NCI-H2196 (cell line): Measurements from ENCODE around the gene PAN3.
"Not testable (repeated sequence)": the region's sequence is repeated elsewhere in the genome, so short reads cannot be mapped to it uniquely, and the experiment has no call there.

Experiments
- DNase-seq: peaks from one replicate; lab custom pipeline; 2025; ENCODE audit not compliant: unreplicated experiment; lab: John Stamatoyannopoulos, UW

The PAN3 gene

GRCh38 chr13:28131646-28132045 lies 6.7 kb upstream of the PAN3 start:
- DNase-seq, result no peak

DNA sequence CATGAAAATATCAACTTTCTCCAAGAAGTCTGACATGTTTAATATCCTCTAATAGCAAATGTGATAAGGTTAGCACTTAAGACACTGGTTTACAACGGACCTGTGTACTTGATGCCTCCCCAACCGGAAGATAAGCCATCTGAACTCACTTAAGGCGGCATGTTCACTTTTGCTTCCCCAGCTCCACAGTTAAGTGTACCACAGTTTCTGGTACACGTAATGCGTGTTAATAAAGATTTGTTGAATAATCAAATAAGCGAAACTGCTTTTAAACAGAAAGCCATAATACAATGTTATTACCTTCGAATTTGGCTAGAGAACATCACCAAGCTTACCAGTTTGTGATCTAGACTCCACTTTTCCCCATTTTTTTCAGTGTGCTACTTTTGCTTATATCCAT lies 1.4 kb upstream of the PAN3 start:
- DNase-seq, result no peak

- no peak for DNase-seq
Measured at GRCh38 chr13:28137596-28137995, 749 bp upstream of the PAN3 start.

- peak; percentile 33 for DNase-seq
Measured at GRCh38 chr13:28138756-28139470, 568 bp downstream of the PAN3 start.

DNA sequence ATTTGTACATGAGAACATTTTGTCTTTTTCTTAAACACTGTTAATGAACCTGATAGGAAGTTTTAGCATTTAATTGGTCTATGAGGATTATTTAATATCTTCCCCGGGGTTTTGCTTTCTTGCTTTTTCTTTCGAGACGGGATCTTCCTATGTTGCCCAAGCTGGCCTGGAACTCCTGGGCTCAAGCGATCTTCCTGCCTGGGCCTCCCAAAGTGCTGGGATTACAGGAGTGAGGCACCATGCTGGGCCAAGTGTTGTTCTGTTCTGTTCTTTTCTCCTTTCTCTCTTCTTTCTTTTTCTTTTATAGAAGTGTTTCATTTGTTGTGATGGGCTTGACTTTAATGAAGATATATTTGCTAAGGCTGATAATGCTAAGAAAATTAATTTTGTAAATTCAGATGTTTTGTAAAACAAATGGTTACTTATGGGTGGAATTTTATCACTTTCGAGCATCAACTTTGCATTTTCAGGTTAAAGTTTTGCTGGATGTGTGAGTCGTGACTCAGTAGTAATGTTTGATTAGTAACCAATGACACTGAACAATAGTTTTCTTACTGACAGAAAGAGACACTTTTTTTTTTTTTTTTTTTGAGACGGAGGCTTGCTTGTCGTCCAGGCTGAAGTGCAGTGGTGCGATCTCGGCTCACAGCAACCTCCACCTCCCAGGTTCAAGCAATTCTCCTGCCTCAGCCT lies 2.2 kb downstream of the PAN3 start:
- DNase-seq, result no peak

GRCh38 chr13:28141542-28141941 lies 3.2 kb downstream of the PAN3 start:
- not testable (repeated sequence) for DNase-seq

DNA sequence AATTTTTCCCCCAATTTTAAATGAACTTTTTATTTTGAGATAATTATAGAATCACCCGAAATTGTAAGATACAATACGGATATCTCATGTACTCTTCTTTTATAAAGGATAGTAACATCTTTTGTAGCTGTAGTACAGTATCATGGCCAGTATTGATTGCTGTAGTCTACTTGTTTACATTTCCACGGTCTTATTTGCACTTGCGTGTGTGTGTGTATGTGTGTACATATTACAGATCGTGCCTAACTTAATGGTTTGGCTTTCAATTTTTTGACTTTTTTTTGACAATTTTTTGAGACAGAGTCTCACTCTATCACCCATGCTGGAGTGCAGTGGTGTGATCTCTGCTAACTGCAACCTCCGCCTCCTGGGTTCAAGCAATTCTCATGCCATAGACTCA lies 6.7 kb downstream of the PAN3 start:
- no peak for DNase-seq

DNA sequence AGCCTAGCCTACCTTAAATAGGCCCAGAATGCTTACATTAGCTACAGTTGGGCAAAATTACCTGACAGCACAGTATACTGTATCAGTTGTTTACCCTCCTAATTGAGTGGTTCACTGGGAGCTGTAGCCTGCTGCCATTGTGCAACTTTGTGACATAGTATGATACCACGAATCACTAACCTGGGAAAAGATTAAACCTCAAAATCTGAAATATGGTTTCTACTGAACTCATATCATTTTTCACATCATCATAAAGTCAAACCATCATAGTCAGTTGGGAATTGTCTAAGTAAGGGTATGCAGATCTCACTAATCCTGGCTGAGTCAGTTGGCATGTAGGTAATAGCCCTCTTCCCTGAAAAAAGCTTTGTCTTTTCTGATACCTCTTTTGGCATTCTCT lies 9.2 kb downstream of the PAN3 start:
- no peak for DNase-seq

DNA sequence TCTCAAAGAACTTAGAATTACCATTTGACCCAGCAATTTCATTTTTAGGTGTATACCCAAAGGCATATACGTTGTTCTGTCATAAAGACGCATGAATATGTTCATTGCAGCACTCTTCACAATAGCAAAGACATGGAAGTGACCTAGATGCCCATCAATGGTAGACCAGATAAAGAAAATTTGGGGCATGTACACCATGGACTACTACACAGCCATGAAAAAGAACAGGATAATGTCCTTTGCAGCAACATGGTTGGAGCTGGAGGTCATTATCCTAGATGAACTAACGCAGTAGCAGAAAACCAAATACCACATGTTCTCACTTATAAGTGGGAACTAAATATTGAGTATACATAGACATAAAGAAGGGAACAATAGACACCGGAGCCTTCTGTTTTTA lies 20.7 kb downstream of the PAN3 start:
- no peak for DNase-seq

GRCh38 chr13:28161370-28161769 lies 23.0 kb downstream of the PAN3 start:
- DNase-seq, result no peak

- DNase-seq, result no peak
Measured at GRCh38 chr13:28163587-28163986, 25.2 kb downstream of the PAN3 start.

DNA sequence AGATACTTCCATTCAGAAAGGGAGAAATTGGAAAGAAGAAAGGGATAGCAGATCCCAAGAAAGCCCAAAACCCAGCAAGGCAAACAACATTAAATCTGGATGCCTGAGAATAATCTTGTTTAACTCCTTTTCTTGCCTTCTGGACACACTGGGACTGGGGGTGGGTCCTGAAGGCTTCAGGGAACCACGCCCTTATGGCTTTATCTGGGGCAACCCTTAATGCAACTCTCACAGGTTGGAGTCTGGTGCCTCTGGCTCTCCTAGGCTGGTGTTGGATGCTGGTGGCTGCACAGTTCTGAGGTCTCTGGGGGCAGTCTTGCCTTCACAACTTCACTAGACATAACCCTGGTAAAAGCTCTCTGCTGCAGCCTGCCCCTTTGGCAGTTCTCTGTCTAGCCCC lies 27.9 kb downstream of the PAN3 start:
- no peak for DNase-seq

GRCh38 chr13:28171266-28171665 lies 32.9 kb downstream of the PAN3 start:
- no peak for DNase-seq

GRCh38 chr13:28172947-28173346 lies 34.6 kb downstream of the PAN3 start:
- DNase-seq, result no peak

DNA sequence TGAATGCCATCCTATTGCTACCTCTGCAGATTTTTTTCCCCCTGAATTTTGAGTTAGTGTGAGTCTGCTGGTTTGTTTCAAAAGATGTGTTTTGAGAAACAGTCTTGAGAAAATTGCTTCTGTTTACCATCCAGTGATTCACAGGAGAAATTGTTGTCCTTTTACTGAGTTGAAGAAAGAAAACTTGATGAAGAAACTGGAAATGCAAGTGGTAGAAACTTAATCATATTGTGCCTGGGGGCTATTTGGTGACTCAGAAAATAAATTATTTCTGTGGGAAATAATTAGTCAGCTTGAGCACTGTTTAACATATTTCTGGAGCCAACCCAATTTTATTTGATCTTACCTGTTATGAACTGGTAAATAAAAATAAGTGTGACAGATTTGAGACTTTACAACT lies 35.4 kb downstream of the PAN3 start:
- no peak for DNase-seq

GRCh38 chr13:28177327-28177726 lies 39.0 kb downstream of the PAN3 start:
- no peak for DNase-seq

GRCh38 chr13:28177877-28178276 lies 39.5 kb downstream of the PAN3 start:
- DNase-seq, result no peak

GRCh38 chr13:28179974-28180373 lies 41.6 kb downstream of the PAN3 start:
- DNase-seq, result no peak

GRCh38 chr13:28181413-28181812 lies 43.1 kb downstream of the PAN3 start:
- DNase-seq, result no peak

- no peak for DNase-seq
Measured at GRCh38 chr13:28185256-28185655, 46.9 kb downstream of the PAN3 start.

- DNase-seq, result no peak
Measured at GRCh38 chr13:28199089-28199488, 60.7 kb downstream of the PAN3 start.

- DNase-seq, result peak; percentile 41
Measured at GRCh38 chr13:28204043-28204442, 65.7 kb downstream of the PAN3 start.
